ENCODE data around the gene GLI2.

The GLI2 gene

GRCh38 chr2:120710256-120710655 lies 25.4 kb upstream of the GLI2 start:
- no peaks in the 10 kb centered on the region for H3K4me1 ChIP-seq (ENCODE audit: insufficient read depth, low read length, poor library complexity, severe bottlenecking)
- H2AFZ ChIP-seq (ENCODE audit: low read length), result no peak overlapping the region
- TF ChIP-seq EZH2phosphoT487 (IDR thresholded peaks at IDR 0.05; ENCODE audit: borderline replicate concordance), result no peak
- no peaks in the 10 kb centered on the region for H4K20me1 ChIP-seq (ENCODE audit: insufficient read depth, low read length, poor library complexity, severe bottlenecking)
- no peaks in the 10 kb centered on the region for H3K9me2 ChIP-seq (replicated peaks; ENCODE audit: low read depth, low read length)
- H3K4me2 ChIP-seq (ENCODE audit: low read depth, low read length, poor library complexity, severe bottlenecking), result no peak overlapping the region
- H3K36me3 ChIP-seq (ENCODE audit: insufficient read depth, low read length), result no peaks in the 10 kb centered on the region
- H3K9me3 ChIP-seq (ENCODE audit: insufficient read depth, low read depth, low read length), result no peaks in the 10 kb centered on the region
- H3K27me3 ChIP-seq (ENCODE audit: insufficient read depth, low read length, poor library complexity, severe bottlenecking), result no peaks in the 10 kb centered on the region
- H3K9ac ChIP-seq (ENCODE audit: low read depth, low read length, poor library complexity, severe bottlenecking), result no peak overlapping the region
- H3F3A ChIP-seq (ENCODE audit: low read depth), result no peaks in the 10 kb centered on the region
- no peak overlapping the region for H3K4me3 ChIP-seq (ENCODE audit: low read length, poor library complexity, severe bottlenecking)
- H3K79me2 ChIP-seq (ENCODE audit: insufficient read depth, low read length), result no peaks in the 10 kb centered on the region

- Histone ChIP-seq H4K20me1 (ENCODE audit: insufficient read depth, low read length, poor library complexity, severe bottlenecking) (no peaks in the 10 kb centered on the region), H3K4me2 (ENCODE audit: low read depth, low read length, poor library complexity, severe bottlenecking) (no peak overlapping the region), H3K9me3 (ENCODE audit: insufficient read depth, low read depth, low read length) (no peaks in the 10 kb centered on the region), H3F3A (ENCODE audit: low read depth) (no peaks in the 10 kb centered on the region), H3K9me2 (replicated peaks; ENCODE audit: low read depth, low read length) (no peaks in the 10 kb centered on the region), H3K4me3 (ENCODE audit: low read length, poor library complexity, severe bottlenecking) (no peak overlapping the region), H3K36me3 (ENCODE audit: insufficient read depth, low read length) (no peaks in the 10 kb centered on the region), H2AFZ (ENCODE audit: low read length) (no peak overlapping the region), H3K27me3 (ENCODE audit: insufficient read depth, low read length, poor library complexity, severe bottlenecking) (no peaks in the 10 kb centered on the region), H3K4me1 (ENCODE audit: insufficient read depth, low read length, poor library complexity, severe bottlenecking) (no peaks in the 10 kb centered on the region), H3K79me2 (ENCODE audit: insufficient read depth, low read length) (no peaks in the 10 kb centered on the region), H3K9ac (ENCODE audit: low read depth, low read length, poor library complexity, severe bottlenecking) (no peak overlapping the region)
- no peak for TF ChIP-seq CTCF (conservative IDR thresholded peaks at IDR 0.05; ENCODE audit: low read length)
- no peak for TF ChIP-seq EZH2phosphoT487 (IDR thresholded peaks at IDR 0.05; ENCODE audit: borderline replicate concordance)
These were observed 24.0 kb upstream of the GLI2 start for GRCh38 chr2:120711694-120712093.

- H4K20me1 ChIP-seq (ENCODE audit: insufficient read depth, low read length, poor library complexity, severe bottlenecking), result no peaks in the 10 kb centered on the region
- H3K27me3 ChIP-seq (ENCODE audit: insufficient read depth, low read length, poor library complexity, severe bottlenecking), result no peaks in the 10 kb centered on the region
- H3K9me3 ChIP-seq (ENCODE audit: insufficient read depth, low read depth, low read length), result no peaks in the 10 kb centered on the region
- no peak overlapping the region for H3K9ac ChIP-seq (ENCODE audit: low read depth, low read length, poor library complexity, severe bottlenecking)
- H2AFZ ChIP-seq (ENCODE audit: low read length), result no peak overlapping the region
- H3F3A ChIP-seq (ENCODE audit: low read depth), result no peaks in the 10 kb centered on the region
- no peak overlapping the region for H3K4me2 ChIP-seq (ENCODE audit: low read depth, low read length, poor library complexity, severe bottlenecking)
- TF ChIP-seq EZH2phosphoT487 (IDR thresholded peaks at IDR 0.05; ENCODE audit: borderline replicate concordance) (no peak), CTCF (conservative IDR thresholded peaks at IDR 0.05; ENCODE audit: low read length) (no peak)
- H3K79me2 ChIP-seq (ENCODE audit: insufficient read depth, low read length), result no peaks in the 10 kb centered on the region
- no peaks in the 10 kb centered on the region for H3K4me1 ChIP-seq (ENCODE audit: insufficient read depth, low read length, poor library complexity, severe bottlenecking)
- H3K4me3 ChIP-seq (ENCODE audit: low read length, poor library complexity, severe bottlenecking), result no peak overlapping the region
- no peaks in the 10 kb centered on the region for H3K36me3 ChIP-seq (ENCODE audit: insufficient read depth, low read length)
- H3K9me2 ChIP-seq (replicated peaks; ENCODE audit: low read depth, low read length), result no peaks in the 10 kb centered on the region
These were observed 23.4 kb upstream of the GLI2 start for GRCh38 chr2:120712180-120712681.

GRCh38 chr2:120715353-120715752 lies 20.3 kb upstream of the GLI2 start:
- no peaks in the 10 kb centered on the region for H4K20me1 ChIP-seq (ENCODE audit: insufficient read depth, low read length, poor library complexity, severe bottlenecking)
- H3K9me2 ChIP-seq (replicated peaks; ENCODE audit: low read depth, low read length), result no peaks in the 10 kb centered on the region
- no peaks in the 10 kb centered on the region for H3K36me3 ChIP-seq (ENCODE audit: insufficient read depth, low read length)
- H3K79me2 ChIP-seq (ENCODE audit: insufficient read depth, low read length), result no peaks in the 10 kb centered on the region
- no peaks in the 10 kb centered on the region for H3F3A ChIP-seq (ENCODE audit: low read depth)
- H3K9ac ChIP-seq (ENCODE audit: low read depth, low read length, poor library complexity, severe bottlenecking), result no peak overlapping the region
- H3K4me2 ChIP-seq (ENCODE audit: low read depth, low read length, poor library complexity, severe bottlenecking), result no peak overlapping the region
- H3K4me3 ChIP-seq (ENCODE audit: low read length, poor library complexity, severe bottlenecking), result no peak overlapping the region
- H3K4me1 ChIP-seq (ENCODE audit: insufficient read depth, low read length, poor library complexity, severe bottlenecking), result no peaks in the 10 kb centered on the region
- TF ChIP-seq EZH2phosphoT487 (IDR thresholded peaks at IDR 0.05; ENCODE audit: borderline replicate concordance) (no peak), CTCF (conservative IDR thresholded peaks at IDR 0.05; ENCODE audit: low read length) (no peak)
- H3K27me3 ChIP-seq (ENCODE audit: insufficient read depth, low read length, poor library complexity, severe bottlenecking), result no peaks in the 10 kb centered on the region
- H2AFZ ChIP-seq (ENCODE audit: low read length), result no peak overlapping the region
- H3K9me3 ChIP-seq (ENCODE audit: insufficient read depth, low read depth, low read length), result no peaks in the 10 kb centered on the region

Measured in Loucy (cell line).